ENCODE results near the gene SLC49A3. TPM values are rescaled to one million over a fixed set of nuclear protein-coding genes. Genes with fewer than 3 reads are reported as not detected.

SLC49A3 gene
- total and polyA plus RNA-seq, 10 of the 15 experiments (the other 5 are each of a cell fraction or from before 2014, with no cell fraction given) = 0.09 to 0.85 (median 0.18) TPM; not detected in 4

DNA sequence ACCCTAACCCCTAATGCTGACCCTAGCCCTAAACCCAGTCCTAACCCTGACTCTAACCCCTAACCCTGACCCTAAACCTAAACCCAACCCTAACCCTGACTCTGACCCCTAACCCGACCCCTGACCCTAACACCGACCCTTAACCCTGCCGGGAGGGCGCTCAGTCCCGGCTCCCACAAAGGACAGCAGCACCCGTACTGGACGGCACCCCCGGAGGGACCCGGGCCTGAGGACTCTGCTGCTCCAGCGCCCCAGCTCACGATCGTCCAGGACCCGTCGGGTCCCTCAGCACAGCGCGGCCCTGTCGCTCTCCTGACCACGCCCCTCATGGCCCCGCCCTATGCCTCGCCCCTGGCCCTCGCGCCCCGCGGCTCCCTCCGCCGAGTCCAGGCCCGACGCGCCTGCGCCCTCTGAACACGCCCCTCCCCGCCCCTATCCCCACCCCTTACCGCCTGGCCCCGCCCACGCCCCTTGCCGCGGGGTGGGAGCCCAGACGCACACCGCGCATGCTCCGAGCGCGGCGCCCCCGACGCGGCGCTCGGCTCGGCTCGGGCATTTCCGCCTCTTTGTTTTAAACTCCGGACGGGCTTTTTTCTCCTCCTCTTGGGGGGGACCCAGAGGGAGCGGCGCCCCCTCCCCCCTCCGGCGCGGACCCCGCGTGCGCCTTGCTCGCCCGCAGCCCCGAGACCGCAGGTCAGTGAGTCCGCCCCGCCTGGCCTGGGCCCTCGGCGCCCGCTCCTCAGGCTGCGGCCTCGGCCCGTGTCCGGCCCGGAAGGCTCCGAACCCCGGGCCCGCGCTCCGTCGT lies 16.5 kb upstream of the SLC49A3 start, which contains the start of gene PCGF3 (continued):
- TF ChIP-seq, protein P1, sequence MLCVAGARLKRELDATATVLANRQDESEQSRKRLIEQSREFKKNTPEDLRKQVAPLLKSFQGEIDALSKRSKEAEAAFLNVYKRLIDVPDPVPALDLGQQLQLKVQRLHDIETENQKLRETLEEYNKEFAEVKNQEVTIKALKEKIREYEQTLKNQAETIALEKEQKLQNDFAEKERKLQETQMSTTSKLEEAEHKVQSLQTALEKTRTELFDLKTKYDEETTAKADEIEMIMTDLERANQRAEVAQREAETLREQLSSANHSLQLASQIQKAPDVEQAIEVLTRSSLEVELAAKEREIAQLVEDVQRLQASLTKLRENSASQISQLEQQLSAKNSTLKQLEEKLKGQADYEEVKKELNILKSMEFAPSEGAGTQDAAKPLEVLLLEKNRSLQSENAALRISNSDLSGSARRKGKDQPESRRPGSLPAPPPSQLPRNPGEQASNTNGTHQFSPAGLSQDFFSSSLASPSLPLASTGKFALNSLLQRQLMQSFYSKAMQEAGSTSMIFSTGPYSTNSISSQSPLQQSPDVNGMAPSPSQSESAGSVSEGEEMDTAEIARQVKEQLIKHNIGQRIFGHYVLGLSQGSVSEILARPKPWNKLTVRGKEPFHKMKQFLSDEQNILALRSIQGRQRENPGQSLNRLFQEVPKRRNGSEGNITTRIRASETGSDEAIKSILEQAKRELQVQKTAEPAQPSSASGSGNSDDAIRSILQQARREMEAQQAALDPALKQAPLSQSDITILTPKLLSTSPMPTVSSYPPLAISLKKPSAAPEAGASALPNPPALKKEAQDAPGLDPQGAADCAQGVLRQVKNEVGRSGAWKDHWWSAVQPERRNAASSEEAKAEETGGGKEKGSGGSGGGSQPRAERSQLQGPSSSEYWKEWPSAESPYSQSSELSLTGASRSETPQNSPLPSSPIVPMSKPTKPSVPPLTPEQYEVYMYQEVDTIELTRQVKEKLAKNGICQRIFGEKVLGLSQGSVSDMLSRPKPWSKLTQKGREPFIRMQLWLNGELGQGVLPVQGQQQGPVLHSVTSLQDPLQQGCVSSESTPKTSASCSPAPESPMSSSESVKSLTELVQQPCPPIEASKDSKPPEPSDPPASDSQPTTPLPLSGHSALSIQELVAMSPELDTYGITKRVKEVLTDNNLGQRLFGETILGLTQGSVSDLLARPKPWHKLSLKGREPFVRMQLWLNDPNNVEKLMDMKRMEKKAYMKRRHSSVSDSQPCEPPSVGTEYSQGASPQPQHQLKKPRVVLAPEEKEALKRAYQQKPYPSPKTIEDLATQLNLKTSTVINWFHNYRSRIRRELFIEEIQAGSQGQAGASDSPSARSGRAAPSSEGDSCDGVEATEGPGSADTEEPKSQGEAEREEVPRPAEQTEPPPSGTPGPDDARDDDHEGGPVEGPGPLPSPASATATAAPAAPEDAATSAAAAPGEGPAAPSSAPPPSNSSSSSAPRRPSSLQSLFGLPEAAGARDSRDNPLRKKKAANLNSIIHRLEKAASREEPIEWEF (IDR thresholded peaks at IDR 0.05; ENCODE audit: insufficient replicate concordance, low read depth, low read length) = no peak
- TF ChIP-seq, protein P2, sequence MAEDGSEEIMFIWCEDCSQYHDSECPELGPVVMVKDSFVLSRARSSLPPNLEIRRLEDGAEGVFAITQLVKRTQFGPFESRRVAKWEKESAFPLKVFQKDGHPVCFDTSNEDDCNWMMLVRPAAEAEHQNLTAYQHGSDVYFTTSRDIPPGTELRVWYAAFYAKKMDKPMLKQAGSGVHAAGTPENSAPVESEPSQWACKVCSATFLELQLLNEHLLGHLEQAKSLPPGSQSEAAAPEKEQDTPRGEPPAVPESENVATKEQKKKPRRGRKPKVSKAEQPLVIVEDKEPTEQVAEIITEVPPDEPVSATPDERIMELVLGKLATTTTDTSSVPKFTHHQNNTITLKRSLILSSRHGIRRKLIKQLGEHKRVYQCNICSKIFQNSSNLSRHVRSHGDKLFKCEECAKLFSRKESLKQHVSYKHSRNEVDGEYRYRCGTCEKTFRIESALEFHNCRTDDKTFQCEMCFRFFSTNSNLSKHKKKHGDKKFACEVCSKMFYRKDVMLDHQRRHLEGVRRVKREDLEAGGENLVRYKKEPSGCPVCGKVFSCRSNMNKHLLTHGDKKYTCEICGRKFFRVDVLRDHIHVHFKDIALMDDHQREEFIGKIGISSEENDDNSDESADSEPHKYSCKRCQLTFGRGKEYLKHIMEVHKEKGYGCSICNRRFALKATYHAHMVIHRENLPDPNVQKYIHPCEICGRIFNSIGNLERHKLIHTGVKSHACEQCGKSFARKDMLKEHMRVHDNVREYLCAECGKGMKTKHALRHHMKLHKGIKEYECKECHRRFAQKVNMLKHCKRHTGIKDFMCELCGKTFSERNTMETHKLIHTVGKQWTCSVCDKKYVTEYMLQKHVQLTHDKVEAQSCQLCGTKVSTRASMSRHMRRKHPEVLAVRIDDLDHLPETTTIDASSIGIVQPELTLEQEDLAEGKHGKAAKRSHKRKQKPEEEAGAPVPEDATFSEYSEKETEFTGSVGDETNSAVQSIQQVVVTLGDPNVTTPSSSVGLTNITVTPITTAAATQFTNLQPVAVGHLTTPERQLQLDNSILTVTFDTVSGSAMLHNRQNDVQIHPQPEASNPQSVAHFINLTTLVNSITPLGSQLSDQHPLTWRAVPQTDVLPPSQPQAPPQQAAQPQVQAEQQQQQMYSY (CRISPR knock-in tag; IDR thresholded peaks at IDR 0.05) = no peak
- TF ChIP-seq STAT1 (conservative IDR thresholded peaks at IDR 0.05) = no peak
- TF ChIP-seq CEBPZ (IDR thresholded peaks at IDR 0.05; ENCODE audit: low read depth, low read length) = no peak
- TF ChIP-seq FOS (IDR thresholded peaks at IDR 0.05; ENCODE audit: borderline replicate concordance, extremely low read depth, insufficient read length) = no peak
- no peak for TF ChIP-seq IKZF2 (IDR thresholded peaks at IDR 0.05)
- 0 out of 2 replicates have a peak, but pooled peaks have one; percentile 33 for TF ChIP-seq SREBF1 (IDR thresholded peaks at IDR 0.05; ENCODE audit: low read length)
- no peak for TF ChIP-seq EP300 (IDR thresholded peaks at IDR 0.05; ENCODE audit: borderline replicate concordance in 1 of 2, control insufficient read depth in 1 of 2, low read depth in 2 of 2, low read length in 2 of 2)
- TF ChIP-seq NFXL1 (IDR thresholded peaks at IDR 0.05; ENCODE audit: borderline replicate concordance) = no peak
- TF ChIP-seq, protein P3, sequence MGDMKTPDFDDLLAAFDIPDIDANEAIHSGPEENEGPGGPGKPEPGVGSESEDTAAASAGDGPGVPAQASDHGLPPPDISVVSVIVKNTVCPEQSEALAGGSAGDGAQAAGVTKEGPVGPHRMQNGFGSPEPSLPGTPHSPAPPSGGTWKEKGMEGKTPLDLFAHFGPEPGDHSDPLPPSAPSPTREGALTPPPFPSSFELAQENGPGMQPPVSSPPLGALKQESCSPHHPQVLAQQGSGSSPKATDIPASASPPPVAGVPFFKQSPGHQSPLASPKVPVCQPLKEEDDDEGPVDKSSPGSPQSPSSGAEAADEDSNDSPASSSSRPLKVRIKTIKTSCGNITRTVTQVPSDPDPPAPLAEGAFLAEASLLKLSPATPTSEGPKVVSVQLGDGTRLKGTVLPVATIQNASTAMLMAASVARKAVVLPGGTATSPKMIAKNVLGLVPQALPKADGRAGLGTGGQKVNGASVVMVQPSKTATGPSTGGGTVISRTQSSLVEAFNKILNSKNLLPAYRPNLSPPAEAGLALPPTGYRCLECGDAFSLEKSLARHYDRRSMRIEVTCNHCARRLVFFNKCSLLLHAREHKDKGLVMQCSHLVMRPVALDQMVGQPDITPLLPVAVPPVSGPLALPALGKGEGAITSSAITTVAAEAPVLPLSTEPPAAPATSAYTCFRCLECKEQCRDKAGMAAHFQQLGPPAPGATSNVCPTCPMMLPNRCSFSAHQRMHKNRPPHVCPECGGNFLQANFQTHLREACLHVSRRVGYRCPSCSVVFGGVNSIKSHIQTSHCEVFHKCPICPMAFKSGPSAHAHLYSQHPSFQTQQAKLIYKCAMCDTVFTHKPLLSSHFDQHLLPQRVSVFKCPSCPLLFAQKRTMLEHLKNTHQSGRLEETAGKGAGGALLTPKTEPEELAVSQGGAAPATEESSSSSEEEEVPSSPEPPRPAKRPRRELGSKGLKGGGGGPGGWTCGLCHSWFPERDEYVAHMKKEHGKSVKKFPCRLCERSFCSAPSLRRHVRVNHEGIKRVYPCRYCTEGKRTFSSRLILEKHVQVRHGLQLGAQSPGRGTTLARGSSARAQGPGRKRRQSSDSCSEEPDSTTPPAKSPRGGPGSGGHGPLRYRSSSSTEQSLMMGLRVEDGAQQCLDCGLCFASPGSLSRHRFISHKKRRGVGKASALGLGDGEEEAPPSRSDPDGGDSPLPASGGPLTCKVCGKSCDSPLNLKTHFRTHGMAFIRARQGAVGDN (IDR thresholded peaks at IDR 0.05) = no peak

Measured in GM12878 (cell line).